Heart right ventricle (tissue), 16 donors: ENCODE results near the gene RIPOR1. TPM values are rescaled to one million over a fixed set of nuclear protein-coding genes. Genes with fewer than 3 reads are reported as not detected.

Experiments
- ATAC-seq, 8 donors: fragments of 200-7000 bp; cut with Tn5 transposase; one replicate each; pipeline ENCODE4 v1.9.1; 2020; ENCODE audit warnings: mild to moderate bottlenecking in 8 of 8, moderate library complexity in 8 of 8, moderate number of reproducible peaks in 1 of 8
- DNase-seq, 2 donors: peaks; one replicate each; pipeline ENCODE4 v3.0.0-alpha.2; 2020
- H3K27ac ChIP-seq, 10 donors: fragments of 200-600 bp; sonication (generic) in 2 of 10; one replicate each; pipeline versions ENCODE4 v1.5.0 to v1.8.0; 2020 to 2022; ENCODE audit warnings: mild to moderate bottlenecking in 3 of 10
- H3K27me3 ChIP-seq, 7 donors: fragments of 200-600 bp; one replicate each; pipeline ENCODE4 v1.8.0; 2021 to 2022; ENCODE audit warnings: mild to moderate bottlenecking in 2 of 7
- H3K36me3 ChIP-seq, 9 donors: fragments of 200-600 bp; sonication (generic) in 1 of 9; one replicate each; pipeline versions ENCODE4 v1.5.0 to v1.8.0; 2020 to 2022; ENCODE audit warnings: mild to moderate bottlenecking in 2 of 9
- H3K4me1 ChIP-seq, 9 donors: fragments of 200-600 bp; sonication (generic) in 1 of 9; one replicate each; pipeline versions ENCODE4 v1.5.0 to v1.8.0; 2020 to 2022; ENCODE audit warnings: mild to moderate bottlenecking in 4 of 9
- H3K4me3 ChIP-seq, 10 donors: fragments of 200-600 bp; sonication (generic) in 2 of 10; one replicate each; pipeline versions ENCODE4 v1.5.0 to v1.8.0; 2020 to 2022; ENCODE audit warnings: mild to moderate bottlenecking in 7 of 10, moderate library complexity in 2 of 10
- H3K9me3 ChIP-seq, 11 donors: fragments of 200-600 bp in 10 of 11; sonication (generic) in 2 of 11; one replicate each; pipeline versions ENCODE4 v1.5.0 to v1.8.0; 2013 to 2022; ENCODE audit warnings: mild to moderate bottlenecking in 2 of 11, control low read depth in 1 of 11, moderate library complexity in 1 of 11
- WGBS, 2 donors: extraction: QIAGEN DNeasy Blood & Tissue Kit; methylation state at CpG; one replicate each; pipeline ENCODE4 v1.1.7; 2013; ENCODE audit warnings: inconsistent platforms in 1 of 2; 5-methylcytosine and 5-hydroxymethylcytosine counted together
- intact Hi-C, 10 donors: fragments of 100-400 bp; cut with DNase I; formaldehyde crosslinking; loops; one replicate each; pipeline versions ENCODE4 v1.11.1 to v1.14.2; 2022
- polyA plus RNA-seq, 2 donors: library from polyadenylated mRNA; stranded (reverse); fragments of 200-250 nt; gene quantifications; one replicate each; pipeline ENCODE4 v1.2.3, GENCODE V29; 2013
- total RNA-seq, 10 donors: library from RNA; stranded (reverse); fragmentation: NEBNext Ultra II Directional in 3 of 10; extraction: Animal tissue kit (Norgen Biotek cat#: 25700) in 3 of 10; gene quantifications; one replicate each; pipeline versions ENCODE4 v1.2.1 to v1.2.4, GENCODE V29; 2021 to 2023
- TF ChIP-seq, protein P1 (sequence below), 9 donors: fragments of 200-600 bp; sonication (generic) in 2 of 9; IDR thresholded peaks; one replicate each; pipeline versions ENCODE4 v1.5.0 to v1.8.0; 2021 to 2022; ENCODE audit warnings: antibody characterized with exemption in 9 of 9, mild to moderate bottlenecking in 5 of 9, moderate library complexity in 1 of 9
- donor health status: Arrhythmogenic right ventricular cardiomyopathy.
- donor health status: ischemic (EF 13 %, LVEDD 7.1; RV severe dilation, severe dysfunction).
- donor health status: healthy with polysubstance abuse.
- donor health status: DM: no; HTN: yes; CAD: no.
- donor health status: DM: no; HTN: no; CAD: no.
- donor health status: ischemic (EF 25% LVEDD 6.9; RV normal size, moderate dysfunction).
- donor health status: ischemic (EF 25% LVEDD 5.7; RV mildly dilated, moderate dysfunction).
- donor health status: healthy.
- donor health status: DM: yes; HTN: yes; CAD: no.
- donor health status: Ischemic cardiomyopathy.
- donor health status: ischemic (EF 35%, LVEDD 5.7; RV mildly dilated, moderate dysfunction).
- donor health status: nonischemic (EF 11% LVEDD 7.7; RV severe dilation, severe dysfunction).
- donor health status: DM: yes; HTN: yes; CAD: no.
- donor health status: PGD.
- donor health status: ischemic (EF 29% LVEDD 5.4; RV normal size, mild dysfunction).
- donor health status: nonischemic (EF 23%, LVEDD 6.1; RV moderate dilation, normal function).

RIPOR1 gene
- total and polyA plus RNA-seq, 12 donors, result 40.0 to 86.1 (median 69.2) TPM

DNA sequence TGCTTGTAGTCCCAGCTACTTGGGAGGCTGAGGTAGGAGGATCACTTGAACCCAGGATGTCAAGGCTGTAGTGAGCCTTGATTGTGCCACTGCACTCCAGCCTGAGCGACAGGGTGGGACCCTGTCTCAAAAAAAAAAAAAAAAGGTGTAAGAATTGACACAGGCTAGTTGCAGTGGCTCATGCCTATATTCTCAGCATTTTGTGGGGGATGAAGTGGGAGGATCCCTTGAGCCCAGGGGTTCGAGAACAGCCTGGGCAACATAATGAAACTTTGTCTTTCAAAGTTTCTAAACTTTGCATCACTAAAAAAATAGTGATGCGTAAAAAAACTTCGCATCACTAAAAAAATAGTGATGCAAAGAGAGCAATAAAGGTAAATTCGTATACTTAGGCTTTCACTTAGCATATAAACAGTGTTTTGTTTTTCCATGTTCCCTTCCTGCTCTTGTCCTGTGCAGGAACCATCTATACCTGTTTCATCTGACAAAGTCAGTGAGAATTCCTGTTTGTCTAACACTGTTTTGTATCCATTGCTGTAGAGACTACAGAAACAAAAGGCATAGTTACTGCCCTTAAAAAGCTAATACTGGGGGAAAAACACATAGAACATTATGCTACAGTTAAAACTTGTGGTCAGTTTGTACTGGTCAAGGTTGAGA is 65.8 kb downstream of the RIPOR1 start:
- WGBS, 2 donors, result 84 to 92% methylated on average over 5 of the region's 5 CpGs
- ATAC-seq, result no peak
- Histone ChIP-seq H3K27ac (no peak overlapping the region), H3K27me3 (no peaks in the 10 kb centered on the region), H3K4me3 (no peak overlapping the region), H3K4me1 (peaks cover 0 to 24% (median 10%) of the 10 kb centered on the region in 9 donors), H3K9me3 (no peaks in the 10 kb centered on the region), H3K36me3 (peaks cover 0 to 21% (median 0%) of the 10 kb centered on the region in 9 donors)
- TF ChIP-seq, protein P1, sequence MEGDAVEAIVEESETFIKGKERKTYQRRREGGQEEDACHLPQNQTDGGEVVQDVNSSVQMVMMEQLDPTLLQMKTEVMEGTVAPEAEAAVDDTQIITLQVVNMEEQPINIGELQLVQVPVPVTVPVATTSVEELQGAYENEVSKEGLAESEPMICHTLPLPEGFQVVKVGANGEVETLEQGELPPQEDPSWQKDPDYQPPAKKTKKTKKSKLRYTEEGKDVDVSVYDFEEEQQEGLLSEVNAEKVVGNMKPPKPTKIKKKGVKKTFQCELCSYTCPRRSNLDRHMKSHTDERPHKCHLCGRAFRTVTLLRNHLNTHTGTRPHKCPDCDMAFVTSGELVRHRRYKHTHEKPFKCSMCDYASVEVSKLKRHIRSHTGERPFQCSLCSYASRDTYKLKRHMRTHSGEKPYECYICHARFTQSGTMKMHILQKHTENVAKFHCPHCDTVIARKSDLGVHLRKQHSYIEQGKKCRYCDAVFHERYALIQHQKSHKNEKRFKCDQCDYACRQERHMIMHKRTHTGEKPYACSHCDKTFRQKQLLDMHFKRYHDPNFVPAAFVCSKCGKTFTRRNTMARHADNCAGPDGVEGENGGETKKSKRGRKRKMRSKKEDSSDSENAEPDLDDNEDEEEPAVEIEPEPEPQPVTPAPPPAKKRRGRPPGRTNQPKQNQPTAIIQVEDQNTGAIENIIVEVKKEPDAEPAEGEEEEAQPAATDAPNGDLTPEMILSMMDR (IDR thresholded peaks at IDR 0.05), result no peak
- intact Hi-C loops, result no loop called here
- DNase-seq, result no peak

DNA sequence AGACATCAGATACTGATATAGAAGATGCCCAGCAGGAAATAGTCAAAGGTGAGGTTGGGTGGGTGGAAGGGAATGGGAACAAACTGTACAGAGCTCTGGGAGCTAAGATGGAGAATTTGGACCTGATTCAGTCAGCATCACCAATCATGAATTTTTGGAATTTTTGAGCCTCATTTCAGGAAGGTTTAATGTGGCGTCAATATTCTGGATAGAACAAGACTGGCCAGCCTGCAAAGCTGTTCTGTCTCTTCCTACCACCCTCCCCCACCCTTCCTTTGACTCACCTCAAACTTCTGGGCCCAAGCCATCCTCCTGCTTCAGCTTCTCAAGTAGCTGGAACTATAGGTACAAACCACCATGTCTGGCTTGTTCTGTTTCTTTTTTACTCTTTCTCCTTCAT is 66.3 kb downstream of the RIPOR1 start:
- no peak overlapping the region for H3K4me3 ChIP-seq

More for the DNA sequence above, 66.3 kb downstream of the RIPOR1 start:
- Histone ChIP-seq H3K36me3 (peaks cover 0 to 21% (median 0%) of the 10 kb centered on the region in 9 donors), H3K9me3 (no peaks in the 10 kb centered on the region), H3K4me1 (peaks cover 0 to 24% (median 10%) of the 10 kb centered on the region in 9 donors), H3K27ac (no peak overlapping the region), H3K27me3 (no peaks in the 10 kb centered on the region)
- ATAC-seq (peak in 1 of 8 donors; percentile 35), DNase-seq (no peak)
- WGBS, 2 donors, result 74 to 75% methylated on average over 1 of the region's 1 CpG
- TF ChIP-seq, protein P1 (IDR thresholded peaks at IDR 0.05), result no peak
- intact Hi-C loops, result no loop called here

Other genes starting within 250 kb of the RIPOR1 start
- gene PLEKHG4, start 249.3 kb upstream of the RIPOR1 start, total RNA-seq, result 1 to 10 TPM in 4 of 10 donors, under 1 TPM in 6; 0.25 to 2.5 (median 0.61) TPM
- gene PLEKHG4, start 249.3 kb upstream of the RIPOR1 start, polyA plus RNA-seq, result 1 to 10 TPM; 1.3 to 2.9 TPM
- gene KCTD19, start 202.1 kb upstream of the RIPOR1 start, total RNA-seq, result not detected
- gene KCTD19, start 202.1 kb upstream of the RIPOR1 start, polyA plus RNA-seq, result under 1 TPM; 0.01 to 0.22 TPM
- under 1 TPM in 1 of 10 donors, not detected in 9; 0.26 TPM for gene LRRC36, start 202.0 kb upstream of the RIPOR1 start, total RNA-seq
- under 1 TPM; 0.42 to 0.88 TPM for gene LRRC36, start 202.0 kb upstream of the RIPOR1 start, polyA plus RNA-seq
- gene TPPP3, start 135.3 kb upstream of the RIPOR1 start, total RNA-seq, result 10 to 100 TPM in 1 of 10 donors, 1 to 10 TPM in 9; 6.4 to 15.9 (median 9.0) TPM
- 10 to 100 TPM; 21.1 to 26.1 TPM for gene TPPP3, start 135.3 kb upstream of the RIPOR1 start, polyA plus RNA-seq
- 1 to 10 TPM; 3.2 to 6.3 (median 4.2) TPM for gene ZDHHC1, start 112.4 kb upstream of the RIPOR1 start, total RNA-seq
- 1 to 10 TPM; 3.6 to 4.4 TPM for gene ZDHHC1, start 112.4 kb upstream of the RIPOR1 start, polyA plus RNA-seq
- 1 to 10 TPM in 1 of 10 donors, under 1 TPM in 8, not detected in 1; 0.16 to 1.4 (median 0.57) TPM for gene HSD11B2, start 97.7 kb upstream of the RIPOR1 start, total RNA-seq
- gene HSD11B2, start 97.7 kb upstream of the RIPOR1 start, polyA plus RNA-seq, result under 1 TPM; 0.41 to 0.51 TPM
- gene ATP6V0D1, start 47.7 kb upstream of the RIPOR1 start, total RNA-seq, result 10 to 100 TPM; 57.4 to 84.7 (median 67.5) TPM
- 10 to 100 TPM; 12.8 to 73.3 TPM for gene ATP6V0D1, start 47.7 kb upstream of the RIPOR1 start, polyA plus RNA-seq
- gene AGRP, start 45.3 kb upstream of the RIPOR1 start, total RNA-seq, result not detected
- gene AGRP, start 45.3 kb upstream of the RIPOR1 start, polyA plus RNA-seq, result under 1 TPM in 1 of 2 donors, not detected in 1; 0.10 TPM
- 10 to 100 TPM; 20.5 to 31.0 (median 24.8) TPM for gene CTCF, start 33.7 kb downstream of the RIPOR1 start, total RNA-seq
- 10 to 100 TPM; 11.9 to 20.7 TPM for gene CTCF, start 33.7 kb downstream of the RIPOR1 start, polyA plus RNA-seq
- 1 to 10 TPM in 3 of 10 donors, under 1 TPM in 6, not detected in 1; 0.27 to 2.7 (median 0.60) TPM for gene CARMIL2, start 116.3 kb downstream of the RIPOR1 start, total RNA-seq
- gene CARMIL2, start 116.3 kb downstream of the RIPOR1 start, polyA plus RNA-seq, result 1 to 10 TPM in 1 of 2 donors, under 1 TPM in 1; 0.16 to 1.2 TPM
- gene ACD, start 131.4 kb downstream of the RIPOR1 start, total RNA-seq, result 10 to 100 TPM in 1 of 10 donors, 1 to 10 TPM in 9; 6.9 to 11.3 (median 8.6) TPM
- 10 to 100 TPM in 1 of 2 donors, 1 to 10 TPM in 1; 7.7 to 15.0 TPM for gene ACD, start 131.4 kb downstream of the RIPOR1 start, polyA plus RNA-seq
- gene PARD6A, start 132.1 kb downstream of the RIPOR1 start, total RNA-seq, result 1 to 10 TPM; 1.7 to 5.9 (median 2.2) TPM
- gene PARD6A, start 132.1 kb downstream of the RIPOR1 start, polyA plus RNA-seq, result 1 to 10 TPM; 2.7 to 5.8 TPM
- gene ENKD1, start 137.9 kb downstream of the RIPOR1 start, total RNA-seq, result 10 to 100 TPM in 1 of 10 donors, 1 to 10 TPM in 9; 3.6 to 12.7 (median 8.4) TPM
- 10 to 100 TPM; 24.5 to 30.9 TPM for gene ENKD1, start 137.9 kb downstream of the RIPOR1 start, polyA plus RNA-seq
- gene C16orf86, start 138.0 kb downstream of the RIPOR1 start, total RNA-seq, result 1 to 10 TPM; 2.8 to 5.6 (median 4.3) TPM
- gene C16orf86, start 138.0 kb downstream of the RIPOR1 start, polyA plus RNA-seq, result 1 to 10 TPM; 2.6 to 3.7 TPM
- 10 to 100 TPM in 2 of 10 donors, 1 to 10 TPM in 8; 6.0 to 10.7 (median 8.2) TPM for gene GFOD2, start 190.5 kb downstream of the RIPOR1 start, total RNA-seq
- gene GFOD2, start 190.5 kb downstream of the RIPOR1 start, polyA plus RNA-seq, result 10 to 100 TPM in 1 of 2 donors, 1 to 10 TPM in 1; 8.2 to 10.9 TPM